GM18526 (cell line): Measurements from ENCODE around the gene COPS7A.

Experiments used
- POLR2A ChIP-seq: IDR thresholded peaks from 3 replicates; pipeline ENCODE4 v1.6.1; 2011; ENCODE audit not compliant: insufficient read length; ENCODE audit errors: extremely low read depth

COPS7A gene

DNA sequence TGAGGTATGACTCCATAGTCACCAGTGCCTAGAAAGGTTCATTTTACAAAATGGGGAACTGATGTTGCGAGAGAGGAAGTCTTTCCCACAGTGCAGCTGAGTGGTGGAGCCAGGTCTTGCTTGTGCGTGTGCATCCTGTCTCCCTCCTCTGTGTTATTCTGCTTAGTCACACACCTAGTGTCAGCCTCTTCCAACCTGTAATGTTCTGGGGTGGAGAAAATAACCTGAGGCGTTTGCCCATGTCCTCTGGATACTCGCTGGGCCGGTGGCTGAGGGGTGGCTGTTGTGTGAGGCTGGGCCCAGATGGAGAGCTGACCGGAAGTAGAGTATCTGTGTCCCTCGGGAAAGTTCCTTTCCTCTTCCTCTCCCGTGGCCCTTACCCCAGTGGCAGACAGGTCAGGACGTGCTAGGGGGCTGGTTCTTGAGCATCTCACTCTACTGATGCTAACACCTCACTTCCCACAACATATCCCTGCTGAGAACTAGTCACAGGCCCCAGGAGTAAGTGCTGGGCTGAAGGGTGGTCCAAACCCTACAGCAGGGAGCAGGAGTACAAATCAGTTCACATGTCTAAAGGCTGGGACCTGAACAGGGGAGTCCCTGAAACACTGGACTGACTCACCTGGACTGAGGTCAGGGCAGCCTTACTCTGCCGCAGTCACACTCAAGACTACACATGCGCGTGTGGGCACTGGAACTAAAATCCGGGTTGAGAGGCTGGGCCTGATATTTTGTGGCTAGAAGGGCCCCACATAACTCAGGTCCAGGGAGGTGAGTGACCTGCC lies 22.1 kb downstream of the COPS7A start:
- no peak for TF ChIP-seq POLR2A

DNA sequence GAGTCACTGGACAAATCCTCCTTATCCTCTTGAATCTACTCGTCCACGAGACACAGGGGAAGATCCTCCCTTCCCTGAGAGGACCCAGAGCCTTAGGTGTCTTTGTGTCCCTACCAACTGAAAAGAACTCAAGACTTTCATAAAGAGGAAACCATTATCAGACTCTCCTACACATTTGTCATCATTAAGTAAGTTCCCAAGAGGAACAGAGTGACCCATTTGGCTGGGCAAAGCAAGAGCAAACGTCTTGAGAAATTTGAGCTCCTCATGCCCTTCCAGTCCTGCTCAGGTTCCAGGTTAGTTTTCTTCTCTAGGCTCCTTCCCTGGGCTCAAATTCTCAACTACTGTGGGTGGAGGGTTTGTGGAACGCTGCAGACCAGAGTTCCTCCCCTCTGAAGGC lies 23.4 kb downstream of the COPS7A start:
- TF ChIP-seq POLR2A = no peak

DNA sequence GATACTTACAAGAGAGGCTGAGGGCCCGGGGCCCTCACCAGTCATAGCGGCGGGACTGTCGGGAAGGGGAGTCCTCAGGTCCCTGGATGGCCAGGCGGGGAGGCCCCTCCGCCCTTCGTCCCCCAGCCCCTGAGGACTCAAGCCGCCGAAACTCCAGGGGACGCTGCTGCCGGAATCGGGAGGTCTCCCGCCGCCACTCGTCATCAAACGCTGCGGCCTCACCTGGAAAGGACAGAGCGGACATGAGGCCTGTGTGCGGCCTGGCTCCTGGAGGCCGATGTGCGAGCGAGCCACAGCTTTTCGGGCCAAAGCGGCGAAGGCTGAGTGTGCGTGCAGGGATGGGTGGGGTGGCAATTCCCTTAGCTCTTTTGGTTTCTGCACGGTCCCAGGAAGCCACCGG lies 24.9 kb downstream of the COPS7A start:
- no peak for TF ChIP-seq POLR2A

DNA sequence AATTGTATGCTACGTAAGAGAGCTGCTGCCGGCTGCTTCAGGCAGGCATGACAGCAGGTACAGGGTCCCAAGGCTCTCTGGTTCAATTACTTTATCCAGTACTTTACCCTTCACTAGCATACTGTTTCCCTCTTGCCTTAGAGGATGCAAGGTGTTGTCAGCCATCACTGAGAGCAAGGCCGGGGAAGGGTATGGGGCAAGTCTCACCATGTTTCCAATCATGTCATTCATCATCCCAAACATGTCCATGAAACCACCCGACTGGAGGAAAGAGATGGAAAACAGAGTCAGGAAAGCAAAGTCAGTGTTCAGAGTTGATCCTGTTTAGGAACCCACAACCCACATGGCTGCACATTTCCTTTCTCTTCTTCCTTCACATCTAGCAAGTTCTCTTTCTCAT lies 26.7 kb downstream of the COPS7A start:
- TF ChIP-seq POLR2A = no peak

DNA sequence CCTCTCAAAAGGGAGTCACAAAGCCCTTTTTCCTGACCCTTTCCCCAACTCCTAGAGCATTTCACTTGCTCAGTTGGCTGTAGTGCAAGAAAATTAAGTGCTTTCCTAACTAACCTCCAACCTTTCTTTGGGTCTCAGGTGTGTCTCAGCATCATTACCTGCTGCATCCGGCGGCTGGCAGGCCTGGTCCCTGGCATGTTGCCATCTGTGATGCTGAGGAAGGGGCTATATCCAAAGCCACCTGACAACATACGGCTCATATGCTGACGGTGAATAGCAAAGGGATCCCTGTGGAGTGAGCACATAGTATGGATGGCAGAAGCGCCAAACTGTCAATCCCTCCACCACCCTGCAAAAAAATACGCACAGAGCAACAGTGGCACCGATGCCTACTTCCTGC lies 27.9 kb downstream of the COPS7A start:
- no peak for TF ChIP-seq POLR2A

DNA sequence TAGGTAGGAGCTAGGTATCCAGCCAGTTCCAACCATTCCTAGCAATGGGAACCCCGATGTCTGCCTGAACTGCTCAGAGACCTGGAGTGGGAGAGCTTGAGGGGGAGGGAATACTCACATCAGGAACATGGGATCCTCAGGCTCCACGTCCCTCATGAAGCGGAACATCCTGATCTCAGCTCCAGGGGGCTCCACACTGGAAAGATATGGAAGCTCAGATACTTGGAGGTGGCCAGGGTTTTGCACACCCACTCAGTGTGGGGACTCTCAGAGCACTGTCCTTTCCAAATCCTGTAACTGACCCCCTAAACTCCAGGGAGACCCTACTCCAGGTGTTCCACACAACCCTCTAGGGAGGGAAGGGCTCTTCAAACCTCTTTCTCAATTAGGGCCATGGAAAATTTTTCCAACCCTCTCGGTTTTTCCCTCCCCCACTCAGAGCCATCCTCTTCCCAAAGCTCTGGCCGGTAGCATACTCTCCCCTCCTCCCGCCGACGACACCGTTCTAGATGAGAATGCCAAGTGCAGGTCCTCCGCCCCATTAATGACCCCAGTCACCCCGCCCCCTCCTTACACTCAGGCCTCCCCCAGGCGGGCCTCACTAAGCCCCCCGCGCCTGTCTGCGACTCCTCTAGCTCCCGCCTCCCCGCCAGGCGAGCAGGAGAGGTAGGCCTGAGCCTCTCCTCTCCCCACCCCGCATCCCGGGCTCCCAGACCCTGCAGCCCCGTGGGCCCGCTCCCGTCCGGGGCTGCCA lies 28.5 kb downstream of the COPS7A start:
- no peak for TF ChIP-seq POLR2A

DNA sequence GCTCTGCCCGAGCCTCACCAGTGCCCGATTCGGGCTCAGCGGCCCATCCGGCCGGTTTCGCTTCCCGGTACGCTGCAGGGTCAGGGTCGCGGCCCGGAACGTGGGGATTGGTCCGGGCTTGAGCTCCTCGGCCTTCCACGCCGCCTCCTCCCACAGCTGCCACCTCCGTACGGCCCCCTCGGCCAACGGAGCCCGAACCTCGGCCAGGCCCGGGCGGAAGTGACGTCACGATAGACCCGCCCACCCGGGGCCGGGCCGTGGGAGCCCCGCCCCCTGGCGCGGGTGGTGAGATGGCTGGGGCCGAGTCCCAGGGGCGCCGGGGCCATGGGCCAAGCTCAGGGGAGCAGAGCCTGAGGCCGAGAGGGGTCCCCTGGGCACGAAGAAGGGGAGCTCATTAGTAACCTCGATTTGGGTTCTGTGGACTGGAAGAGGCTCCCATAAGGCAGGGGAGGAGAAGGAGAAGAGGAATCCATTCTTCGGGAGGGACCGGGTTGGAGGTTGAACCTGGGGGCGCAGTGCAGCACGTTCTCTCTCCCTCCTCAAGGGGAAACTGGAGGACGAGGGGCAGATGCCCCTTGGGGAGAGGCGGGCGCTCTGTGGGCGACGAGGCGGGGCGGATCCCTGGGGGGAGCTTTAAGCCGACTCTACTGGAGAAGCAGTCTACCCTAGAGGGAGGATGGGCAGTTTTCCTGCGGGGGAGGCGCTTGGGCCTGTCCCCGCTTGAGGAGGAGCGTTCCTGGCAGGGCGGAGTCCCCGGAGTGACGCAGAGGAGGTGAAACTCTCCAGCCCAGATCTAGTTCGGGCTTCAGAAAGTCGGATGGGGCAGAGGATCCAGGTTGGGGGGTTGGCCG lies 29.3 kb downstream of the COPS7A start, which contains the start of gene MLF2:
Gene MLF2 (minus strand): TSS at position 221 of the 851 bp plus-strand sequence. CDS start 807 bp downstream, outside the sequence.
- TF ChIP-seq POLR2A = peak; percentile 90

DNA sequence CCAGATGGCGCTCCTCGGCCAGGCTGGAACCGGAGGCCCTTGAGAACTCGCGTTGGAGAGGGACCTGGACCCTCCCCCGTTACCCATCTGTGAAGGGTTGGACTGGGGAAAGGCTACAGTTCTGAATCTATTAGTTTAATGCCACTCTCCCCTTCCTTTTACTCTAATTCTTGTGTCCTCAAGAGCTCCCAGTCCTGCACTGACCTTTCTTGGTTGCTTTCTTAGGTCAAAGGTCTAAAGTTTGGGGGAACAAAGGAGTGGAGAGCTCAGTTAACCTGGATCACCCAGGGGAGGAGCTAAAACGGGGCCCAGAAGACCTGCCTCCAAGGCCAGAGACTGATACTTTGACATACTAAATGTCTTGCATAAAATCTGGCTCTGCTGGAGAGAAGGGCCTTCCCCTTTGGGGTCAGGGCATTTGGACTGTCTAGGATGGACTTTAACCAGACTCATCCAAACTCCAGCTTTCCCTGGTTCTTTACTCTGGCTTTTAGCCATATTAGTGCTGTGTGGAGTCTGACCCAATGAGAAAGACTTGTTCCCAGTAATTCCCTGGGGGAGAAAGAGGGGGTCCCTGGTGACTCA lies 30.0 kb downstream of the COPS7A start:
- TF ChIP-seq POLR2A = no peak

DNA sequence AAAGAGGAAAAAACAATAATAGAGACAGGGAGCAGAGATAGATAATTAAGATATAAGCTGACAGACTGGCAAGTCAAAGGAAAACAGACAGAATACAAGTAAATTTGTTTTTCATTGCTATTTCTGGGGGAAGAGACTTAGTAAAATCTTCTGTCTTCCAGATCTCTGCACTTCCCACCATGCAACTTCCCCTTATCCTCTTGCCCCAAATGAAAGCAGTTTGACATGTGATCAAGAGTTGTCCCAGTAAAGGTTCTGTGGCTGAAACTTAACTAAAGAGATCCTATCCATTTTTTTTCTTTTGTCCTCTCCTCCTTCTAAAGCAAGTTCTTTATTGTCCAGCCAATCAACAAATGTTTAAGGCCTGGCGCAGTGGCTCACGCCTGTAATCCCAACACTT lies 30.6 kb downstream of the COPS7A start:
- TF ChIP-seq POLR2A = no peak

DNA sequence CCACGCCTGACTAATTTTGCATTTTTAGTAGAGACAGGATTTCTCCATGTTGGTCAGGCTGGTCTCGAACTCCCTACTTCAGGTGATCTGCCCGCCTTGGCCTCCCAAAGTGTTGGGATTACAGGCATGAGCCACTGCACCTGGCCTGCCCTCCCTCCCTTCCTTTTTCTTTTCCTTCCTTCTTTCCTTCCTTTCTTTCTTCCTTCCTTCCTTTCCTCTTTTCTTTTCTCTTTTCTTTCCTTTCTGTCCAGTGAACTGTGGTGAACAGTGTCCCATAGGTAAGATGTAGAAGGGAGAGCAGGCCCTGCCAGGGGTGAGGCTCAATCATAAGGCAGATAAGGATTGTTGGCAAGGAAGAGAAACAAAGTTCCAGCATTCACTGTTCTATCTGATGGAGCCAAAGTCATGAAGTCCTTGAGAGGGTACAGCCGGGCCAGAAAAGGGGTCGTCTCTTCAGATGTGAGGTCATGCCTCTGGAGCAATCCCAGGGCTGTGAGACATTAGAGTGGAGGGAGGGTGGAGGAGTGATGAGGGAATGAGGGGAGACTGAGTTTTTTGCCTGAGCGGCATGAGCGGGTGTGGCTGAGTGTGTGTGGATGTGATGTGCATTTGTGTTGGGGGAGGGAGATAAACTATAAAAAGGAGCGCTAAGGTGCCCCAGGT lies 33.3 kb downstream of the COPS7A start:
- no peak for TF ChIP-seq POLR2A

DNA sequence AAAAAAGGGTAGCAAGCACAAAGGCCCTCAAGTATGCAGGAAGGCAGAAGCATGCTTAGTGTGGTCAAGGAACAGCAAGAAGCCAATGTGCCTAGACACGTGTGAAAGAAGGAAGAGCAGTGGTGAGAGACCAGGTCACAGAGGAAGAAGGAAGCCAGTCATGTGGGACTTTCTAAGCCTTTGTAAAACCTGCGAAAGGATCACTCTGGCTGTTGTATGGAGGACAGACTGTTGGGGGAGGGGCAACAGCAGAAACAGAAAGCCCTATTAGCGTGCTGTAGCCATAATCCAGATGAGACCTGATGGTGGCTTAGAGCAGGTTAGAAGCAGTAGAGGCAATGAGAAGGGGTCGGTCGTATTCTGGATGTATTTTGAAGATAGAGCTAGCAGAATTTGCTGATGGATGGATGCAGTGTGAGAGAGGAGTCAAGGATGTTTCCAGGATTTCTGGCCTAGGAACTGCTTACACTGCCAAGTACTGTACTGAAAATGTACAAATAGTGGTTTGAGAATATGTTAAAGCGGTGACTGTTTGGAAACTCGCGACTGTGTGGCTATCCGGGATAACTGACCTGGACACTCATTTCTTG lies 34.8 kb downstream of the COPS7A start:
- TF ChIP-seq POLR2A = no peak

DNA sequence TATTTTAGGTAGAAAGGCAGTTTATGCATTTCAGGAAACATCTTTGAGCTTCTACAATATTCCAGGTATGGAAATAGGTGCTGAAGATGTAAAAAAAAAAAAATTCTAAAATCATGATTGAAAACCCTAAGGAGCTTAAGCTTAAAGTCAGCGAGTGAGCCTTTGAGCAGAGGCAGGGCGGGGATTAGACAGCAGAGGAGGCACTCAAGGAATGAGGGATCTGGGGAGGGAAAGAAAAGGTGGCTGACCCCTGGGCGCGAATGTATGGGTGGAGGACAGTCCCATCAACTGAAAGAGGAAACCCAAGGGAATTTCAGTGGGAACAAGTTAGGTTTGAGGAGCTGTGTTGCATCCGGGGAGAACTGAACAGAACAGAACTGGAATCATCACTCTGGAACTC lies 35.9 kb downstream of the COPS7A start:
- TF ChIP-seq POLR2A = no peak

DNA sequence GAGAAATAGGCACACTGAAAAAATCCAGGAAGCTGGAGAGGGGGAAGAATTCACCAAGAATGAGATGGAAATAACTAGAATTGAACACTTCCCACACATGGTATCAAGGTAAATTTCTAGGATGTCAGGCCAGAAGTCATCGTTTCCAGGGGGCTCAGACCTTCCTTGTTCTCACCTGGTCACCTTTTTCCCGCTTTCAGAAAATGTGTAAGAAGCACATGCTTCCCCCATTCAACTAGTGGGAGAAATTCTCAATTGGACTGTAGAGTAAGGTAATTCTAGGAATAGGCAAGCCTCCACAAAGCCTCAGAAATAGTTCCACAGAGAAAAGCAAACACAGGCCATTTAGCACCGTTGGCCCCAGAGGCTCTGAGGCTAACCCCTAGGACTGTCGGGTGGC lies 39.5 kb downstream of the COPS7A start:
- TF ChIP-seq POLR2A = no peak
